T47D (cell line): ENCODE results near the gene PLXNA2.

Source experiments
- DNase-seq, 2 experiments: peaks; one replicate each; pipeline versions ENCODE4 v3.0.0 to v3.0.0-alpha.2; 2011 to 2012; ENCODE audit warnings: low read depth in 1 of 2, low spot score in 1 of 2
- JUND ChIP-seq: IDR thresholded peaks from 2 replicates; pipeline ENCODE4 v1.6.1; 2012; ENCODE audit warnings: low read depth
- in situ Hi-C: cut with HindIII; loops from 2 replicates; pipeline ENCODE4 v1.10.0; 2016; ENCODE audit warnings: low sequenced_read_pairs, low pct_unique_long_range_greater_than_20kb

PLXNA2 gene

DNA sequence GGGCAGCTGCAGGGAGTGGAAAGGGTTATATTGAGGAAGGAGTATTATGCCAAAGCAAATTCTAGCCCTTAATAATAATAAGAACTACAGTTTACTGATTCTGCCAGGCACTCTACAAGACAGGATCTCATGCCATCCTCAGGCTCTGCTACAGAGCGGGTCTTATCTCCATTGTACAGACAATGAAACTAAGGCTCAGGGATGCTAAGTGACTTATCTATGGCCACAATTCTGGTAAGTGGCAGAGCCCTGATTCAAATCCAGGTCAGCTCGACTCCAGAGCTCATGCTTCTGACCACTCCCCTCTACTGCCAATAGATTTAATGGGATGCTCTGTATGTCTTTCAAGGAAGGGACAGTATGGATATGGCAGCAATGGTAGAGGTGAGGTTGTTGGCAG is 187.1 kb downstream of the PLXNA2 start:
- in situ Hi-C loops = no loop called here

DNA sequence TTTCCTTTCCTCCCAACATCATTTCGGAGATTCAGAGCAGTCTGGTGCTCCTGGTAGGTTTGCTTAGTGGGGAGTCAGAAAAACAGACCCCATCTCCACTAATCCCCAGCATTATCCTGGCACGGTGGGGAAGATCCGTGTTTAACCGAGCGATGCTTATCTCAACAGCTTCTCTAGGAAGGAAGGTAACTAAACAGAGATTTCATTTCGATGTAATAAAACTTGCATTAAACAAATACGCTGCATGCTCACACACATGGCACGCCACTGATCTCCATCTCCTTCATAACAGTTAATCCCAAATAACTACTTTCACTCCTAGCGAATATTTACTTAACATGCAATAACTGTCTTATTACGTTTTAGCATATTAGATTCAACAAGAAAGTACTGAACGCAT is 188.6 kb downstream of the PLXNA2 start:
- no peak for DNase-seq
- in situ Hi-C loops = no loop called here
- no peak for TF ChIP-seq JUND

More for the DNA sequence above, 187.1 kb downstream of the PLXNA2 start:
- TF ChIP-seq JUND = no peak
- no peak for DNase-seq

DNA sequence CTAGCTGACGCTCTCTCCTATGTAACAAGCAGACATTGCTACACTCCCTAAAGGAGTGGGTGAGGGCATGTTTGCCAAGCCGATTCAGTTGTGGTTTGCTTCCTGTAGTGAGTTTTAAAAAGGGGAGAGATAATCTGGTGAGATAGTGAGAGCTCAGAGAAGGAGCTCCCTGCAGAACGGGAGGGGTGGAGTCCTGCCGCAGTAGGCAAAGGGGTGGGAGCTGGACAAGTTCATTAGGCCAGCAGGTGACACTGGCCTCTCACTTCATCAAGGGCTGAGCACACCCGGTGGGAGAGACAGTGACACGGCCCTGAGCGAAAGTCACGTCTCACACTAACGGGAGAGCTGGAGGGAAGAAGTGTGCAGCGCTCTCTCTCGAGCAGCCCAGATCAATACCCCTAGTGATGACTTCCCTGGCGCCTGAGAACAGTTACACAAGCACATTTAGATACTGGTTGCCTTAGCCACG is 189.2 kb downstream of the PLXNA2 start:
- no peak for TF ChIP-seq JUND
- no peak for DNase-seq
- in situ Hi-C loops = no loop called here

DNA sequence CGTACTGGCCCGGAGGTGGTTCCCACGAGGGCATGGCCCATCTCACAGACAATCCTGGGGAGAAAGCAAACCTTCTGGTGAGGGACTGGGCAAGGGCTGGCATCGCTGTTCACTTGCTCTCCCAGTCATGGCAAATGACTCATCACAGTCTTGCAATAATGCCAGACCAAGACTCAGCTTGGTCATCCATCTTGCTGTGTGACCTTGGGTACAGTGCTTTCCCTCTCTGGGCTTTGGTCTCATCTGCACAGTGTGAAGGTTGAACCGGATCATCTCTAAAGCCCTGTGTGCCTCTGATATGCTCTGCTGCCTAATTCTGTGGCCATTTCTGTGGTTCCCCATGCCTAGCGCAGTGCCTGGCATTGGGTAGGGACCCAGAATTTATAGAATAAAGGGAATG is 189.7 kb downstream of the PLXNA2 start:
- in situ Hi-C loops = no loop called here
- no peak for DNase-seq
- TF ChIP-seq JUND = no peak

DNA sequence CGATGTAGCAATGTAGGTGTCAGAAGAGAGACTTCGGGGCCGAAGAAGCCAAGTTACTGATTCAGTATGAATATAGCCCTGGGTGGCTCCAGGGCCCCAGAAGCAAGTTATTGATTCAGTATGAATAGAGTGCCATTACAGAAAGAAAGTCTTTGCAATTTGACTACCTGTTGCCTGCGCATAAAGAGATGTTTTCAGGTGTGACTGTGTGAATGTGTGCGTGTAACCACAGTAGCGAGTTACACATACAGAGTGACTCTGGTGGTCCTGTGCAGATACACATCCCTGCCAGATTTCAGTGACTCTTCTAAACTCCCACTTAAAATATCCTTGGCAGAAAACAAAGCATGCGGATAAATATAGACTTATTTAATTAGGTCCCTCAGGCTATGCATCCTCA is 190.5 kb downstream of the PLXNA2 start:
- TF ChIP-seq JUND = no peak
- in situ Hi-C loops = no loop called here
- DNase-seq = no peak

DNA sequence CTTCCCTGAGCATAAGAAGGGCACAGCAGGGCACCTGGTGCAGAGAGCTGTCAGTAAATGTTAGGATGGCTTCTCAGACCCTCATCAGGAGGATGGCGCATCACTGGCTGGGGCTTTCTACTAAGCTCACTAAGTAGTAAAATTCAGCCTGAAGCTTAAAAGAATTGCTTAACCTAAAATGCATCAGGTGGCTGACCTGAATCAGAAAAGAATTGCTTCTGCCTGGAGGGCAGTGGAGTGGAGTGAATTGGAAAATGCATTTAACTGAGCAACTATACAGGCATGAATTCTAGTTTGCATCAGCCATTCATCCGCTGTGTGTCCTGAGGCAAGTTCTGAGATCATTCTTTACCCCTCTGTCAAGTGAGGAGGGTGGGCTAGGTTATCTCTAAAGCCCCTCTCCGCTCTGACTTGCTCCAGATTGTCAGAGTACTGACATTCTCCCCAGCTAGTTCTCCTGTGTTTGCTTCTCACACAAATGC is 191.2 kb downstream of the PLXNA2 start:
- in situ Hi-C loops = no loop called here
- DNase-seq = no peak
- no peak for TF ChIP-seq JUND

DNA sequence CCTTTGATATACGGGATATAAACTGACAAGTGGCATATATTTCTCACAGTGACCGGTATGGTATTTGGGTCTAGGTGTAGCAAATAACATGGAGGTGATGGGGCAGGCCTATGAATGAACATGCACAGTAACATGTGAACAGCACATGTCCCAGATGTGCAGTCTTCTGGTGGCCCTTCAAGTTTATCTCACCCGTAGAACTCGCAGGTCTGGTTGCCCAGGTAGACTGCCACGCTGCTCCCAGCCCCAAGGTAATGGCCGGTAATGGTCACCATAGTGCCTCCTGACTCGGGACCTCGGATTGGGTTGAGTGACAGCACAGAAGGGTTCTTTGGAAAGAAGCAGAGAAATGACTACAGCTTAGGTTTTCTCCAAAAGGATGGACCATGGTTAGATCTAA is 192.0 kb downstream of the PLXNA2 start:
- no peak for DNase-seq
- in situ Hi-C loops = no loop called here
- TF ChIP-seq JUND = no peak

DNA sequence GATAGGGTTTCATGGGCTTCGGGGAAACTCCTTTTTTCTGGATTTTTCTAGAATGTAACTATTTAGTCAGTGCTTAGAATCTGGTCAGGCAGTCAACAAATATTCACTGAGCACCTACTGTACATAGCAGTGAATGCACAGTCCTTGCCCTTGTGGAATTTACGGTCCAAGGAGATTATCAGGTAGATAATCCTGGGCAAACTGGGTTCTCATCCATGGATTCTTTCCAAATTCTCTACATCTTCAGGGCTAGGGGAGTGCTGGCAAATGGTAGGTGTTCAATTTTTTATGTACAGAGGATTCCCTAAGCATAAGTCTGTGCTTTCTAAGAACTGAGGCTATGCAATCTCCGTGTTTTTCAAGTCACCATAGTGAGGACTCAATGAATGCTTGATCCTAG is 192.5 kb downstream of the PLXNA2 start:
- in situ Hi-C loops = no loop called here
- TF ChIP-seq JUND = no peak
- no peak for DNase-seq

DNA sequence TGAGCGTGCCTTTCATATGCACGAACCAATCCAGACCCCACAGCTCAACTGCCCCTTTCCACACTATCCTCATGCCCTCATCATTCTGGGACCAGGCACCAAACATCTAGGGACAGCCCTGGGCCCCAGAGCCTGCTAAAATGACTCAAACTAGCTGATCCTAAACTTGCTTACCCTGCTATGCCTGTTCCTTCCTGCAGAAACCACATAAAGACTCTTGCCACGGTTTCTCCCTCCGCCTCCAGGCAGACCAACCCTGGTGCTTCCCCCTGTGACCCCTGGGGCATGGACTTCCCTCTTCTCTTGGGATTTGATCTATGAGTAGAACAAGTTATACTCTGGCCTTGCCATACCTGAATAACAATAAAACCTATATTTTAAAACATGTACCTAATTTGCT is 195.3 kb downstream of the PLXNA2 start:
- in situ Hi-C loops = no loop called here
- DNase-seq = peak in 1 of 2 experiments; percentile 77
- no peak for TF ChIP-seq JUND

DNA sequence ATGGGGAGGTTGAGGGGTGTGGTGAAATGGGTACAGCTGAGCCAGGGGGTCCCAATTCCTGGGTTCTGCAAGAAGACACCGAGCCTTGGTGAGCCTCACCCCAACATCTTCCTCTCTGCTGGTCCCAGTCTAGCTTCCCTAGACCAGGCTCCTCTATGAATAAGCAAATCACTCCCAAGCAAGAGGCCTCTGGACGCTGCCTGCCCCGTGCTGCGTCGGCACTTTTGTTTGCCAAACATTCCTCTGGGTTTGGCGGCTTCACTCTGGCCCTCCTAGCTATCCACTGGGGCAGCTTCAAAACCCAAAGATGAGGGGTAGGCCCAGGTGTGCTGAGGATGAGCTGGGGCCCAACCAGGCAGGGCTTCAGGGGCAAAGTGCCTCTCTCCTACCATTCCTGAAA is 196.2 kb downstream of the PLXNA2 start:
- DNase-seq = peak in 1 of 2 experiments; percentile 31
- in situ Hi-C loops = no loop called here
- no peak for TF ChIP-seq JUND

DNA sequence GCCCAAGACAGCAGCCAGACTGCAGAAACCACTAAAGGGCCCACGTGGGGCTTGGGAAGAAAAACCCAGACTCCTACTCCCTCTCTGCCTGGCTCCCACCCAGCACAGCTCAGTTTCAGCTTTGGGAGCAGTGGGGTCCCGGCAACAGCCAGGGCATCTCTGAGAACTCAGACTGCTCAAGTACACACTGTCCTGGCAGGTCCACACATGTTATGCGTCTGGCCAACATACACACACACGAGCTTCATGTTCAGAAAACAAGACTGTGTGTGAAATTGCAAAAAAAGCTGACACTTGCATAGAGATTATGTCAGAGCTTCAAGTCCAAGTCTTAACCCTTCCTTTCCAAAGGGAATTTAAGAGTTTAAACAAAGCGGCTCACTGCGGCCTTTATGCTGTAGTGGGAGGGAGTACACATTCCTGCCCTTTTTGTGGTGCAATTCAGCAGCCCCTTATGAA is 196.7 kb downstream of the PLXNA2 start:
- no peak for DNase-seq
- in situ Hi-C loops = no loop called here
- TF ChIP-seq JUND = no peak

DNA sequence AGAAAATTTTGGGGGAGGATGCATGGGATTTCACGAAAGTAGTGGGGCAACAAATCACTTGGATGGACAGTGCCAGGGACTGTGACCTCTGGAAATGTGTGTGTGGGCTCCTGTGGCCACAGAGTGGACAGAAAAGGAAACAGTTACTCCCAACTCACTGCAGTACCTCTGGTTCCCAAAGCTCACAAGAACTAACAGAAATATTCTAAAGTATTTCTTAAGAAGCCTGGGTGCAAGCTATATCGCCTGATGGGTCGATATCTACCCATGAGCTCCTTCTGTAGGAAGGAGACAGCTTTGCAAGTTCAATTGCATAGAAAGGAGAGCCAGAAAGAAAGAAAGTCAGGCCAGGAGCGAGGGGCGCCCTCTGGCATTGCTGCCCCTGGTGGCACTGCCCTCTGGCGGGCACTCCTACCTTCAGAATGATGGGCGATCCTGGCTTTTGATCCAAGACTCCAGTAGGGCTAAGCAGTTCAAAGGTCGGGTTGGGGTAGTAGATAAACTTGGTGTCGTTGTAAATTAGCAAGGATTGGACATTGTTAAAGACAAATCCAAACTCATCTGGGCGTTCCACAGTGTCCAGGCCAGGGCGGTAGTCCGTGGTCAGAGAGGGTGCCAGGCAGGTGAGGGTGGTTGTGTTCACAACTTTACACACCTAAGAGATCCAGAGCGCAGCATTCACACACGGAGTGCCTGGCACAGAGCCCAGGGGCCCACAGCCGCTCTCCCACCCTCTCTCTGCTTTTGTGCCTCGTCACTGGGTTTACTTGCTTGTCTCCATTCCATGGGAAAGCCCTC is 198.5 kb downstream of the PLXNA2 start:
- in situ Hi-C loops = no loop called here
- TF ChIP-seq JUND = no peak
- DNase-seq = peak in 1 of 2 experiments; percentile 31

DNA sequence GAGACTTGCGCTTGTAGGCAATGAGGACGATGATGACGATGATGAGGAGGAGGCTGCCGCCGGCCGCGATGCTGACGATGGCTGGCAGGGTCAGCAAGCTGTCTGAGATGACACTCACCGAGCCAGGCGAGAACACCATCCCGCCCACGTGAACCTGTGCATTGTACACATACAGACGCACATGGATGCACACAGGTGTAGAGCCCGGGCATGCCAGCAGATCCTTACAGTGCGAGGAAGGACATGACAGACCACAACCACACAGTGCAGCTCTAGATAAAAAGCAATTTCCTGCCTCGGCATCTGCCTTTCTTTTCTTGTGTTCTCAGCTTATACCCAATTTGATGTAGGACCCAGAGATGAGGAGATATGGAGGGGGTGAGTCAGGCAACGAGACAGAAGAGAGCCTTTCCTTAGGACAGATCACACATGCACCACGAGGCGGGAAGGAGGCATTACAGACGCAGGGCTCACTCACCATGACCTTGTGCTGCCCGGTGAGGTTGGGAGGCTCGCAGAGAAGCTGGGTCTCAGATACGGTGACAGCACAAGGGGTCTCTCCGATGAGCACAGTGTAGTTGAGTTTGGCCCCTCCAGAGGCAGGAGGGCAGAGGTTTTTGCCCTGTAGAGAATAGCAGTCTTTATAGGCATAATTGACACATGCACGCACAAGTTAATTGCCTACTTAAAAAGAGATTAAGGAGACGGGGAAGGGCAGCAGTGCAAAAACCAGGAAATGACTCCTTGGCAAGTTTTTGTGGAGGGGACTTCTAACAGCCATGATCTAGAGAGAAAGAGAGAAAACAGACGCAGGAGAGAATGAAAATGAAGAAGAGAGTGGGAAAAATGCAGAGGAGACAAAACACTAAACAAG is 199.4 kb downstream of the PLXNA2 start:
- in situ Hi-C loops = no loop called here
- TF ChIP-seq JUND = no peak
- DNase-seq = no peak
